AG04449 (cell line): Measurements from ENCODE around the gene BET1L.

Source experiments
- CTCF ChIA-PET: fragments of 350-600 bp; formaldehyde crosslinking; extraction: SDS; loops from one replicate; lab custom pipeline; 2021; ENCODE audit warnings: antibody characterized with exemption; lab: Yijun Ruan, JAX
- POLR2A ChIA-PET: fragments of 400-600, 350-600 bp; formaldehyde crosslinking; extraction: SDS; loops from one replicate; lab custom pipeline; 2020; ENCODE audit warnings: antibody characterized with exemption, inconsistent platforms; lab: Yijun Ruan, JAX
- DNase-seq: peaks from one replicate; pipeline ENCODE4 v3.0.0-alpha.2; 2010; ENCODE audit warnings: low read depth, low spot score
- H3K4me3 ChIP-seq: 2 replicates; pipeline ENCODE4 v1.5.1; 2011; ENCODE audit warnings: low read depth, mild to moderate bottlenecking, control low read depth, low read length
- CTCF ChIP-seq: IDR thresholded peaks from one replicate; pipeline ENCODE4 v1.5.1; 2011; ENCODE audit warnings: mild to moderate bottlenecking, moderate library complexity, low read length, control low read depth, inconsistent platforms; ENCODE audit not compliant: insufficient read depth; ENCODE audit errors: missing control alignments

Gene BET1L

DNA sequence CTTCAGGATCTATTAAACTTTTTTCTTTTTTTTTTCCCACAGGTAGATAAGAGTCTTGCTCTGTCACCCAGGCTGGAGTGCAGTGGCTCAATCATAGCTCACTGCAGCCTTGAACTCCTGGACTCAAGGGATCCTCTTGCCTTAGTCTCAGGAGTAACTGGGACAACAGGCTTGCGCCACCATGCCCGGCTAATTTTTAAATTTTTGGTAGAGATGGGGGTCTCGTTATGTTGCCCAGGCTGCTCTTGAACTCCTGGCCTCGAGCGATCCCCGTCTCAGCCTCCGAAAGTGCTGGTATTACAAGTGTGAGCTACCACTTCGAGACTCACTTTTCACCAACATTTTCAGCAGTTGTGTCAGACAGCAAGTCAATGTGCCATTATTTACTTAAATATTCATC is 28.0 kb upstream of the BET1L start:
- TF ChIP-seq CTCF: no peak
- CTCF ChIA-PET: interaction anchor here (0.7 to 1.6 kb wide), 2 partner anchors 21 to 26 kb away, joined by 3 to 7 read pairs; no protein-coding TSS in a partner anchor
- no peak for DNase-seq
- peak overlapping the region; percentile 61 for H3K4me3 ChIP-seq
- POLR2A ChIA-PET: interaction anchor here (0.7 to 1.1 kb wide), 2 partner anchors 23 to 28 kb away, joined by 4 read pairs; partner anchors contain the start of genes BET1L and RIC8A

DNA sequence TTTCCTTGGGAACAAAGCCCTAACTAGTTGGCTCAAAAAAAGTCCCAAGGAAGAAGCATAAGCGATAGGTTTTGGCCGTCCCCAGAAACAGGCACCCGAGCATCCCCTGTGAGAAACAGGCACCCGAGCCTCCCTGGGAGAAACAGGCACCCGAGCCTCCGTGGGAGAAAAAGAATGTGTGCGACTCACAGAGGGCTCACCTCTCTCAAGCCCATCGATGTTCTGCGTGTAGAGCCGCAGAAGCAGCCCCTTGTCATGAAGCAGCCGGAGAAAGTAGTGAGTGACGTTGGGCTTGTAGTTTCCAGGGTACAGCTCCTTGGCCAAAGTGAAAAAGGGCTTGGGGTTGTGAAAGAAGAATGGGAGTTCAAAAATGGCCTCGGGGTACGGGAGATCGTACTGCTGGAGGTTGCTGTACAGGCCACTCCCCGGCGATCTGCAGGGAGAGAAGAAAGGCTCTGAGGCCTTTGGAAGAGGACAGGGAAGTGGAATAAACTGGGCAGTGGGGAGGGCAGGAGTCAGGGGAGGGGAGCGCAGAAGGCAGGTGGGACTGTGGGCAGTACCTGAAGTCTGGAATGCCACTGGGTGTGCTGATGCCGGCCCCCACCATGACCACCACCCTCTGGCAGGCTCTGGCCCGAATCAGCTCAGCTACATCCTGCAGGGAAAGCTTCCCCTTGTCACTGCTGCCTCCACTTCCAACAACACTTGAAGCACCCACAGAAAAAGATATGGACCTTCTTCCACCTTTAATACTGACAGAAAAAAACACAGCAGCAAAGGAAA is 25.8 kb upstream of the BET1L start:
- CTCF ChIA-PET: interaction anchor here (1.1 kb wide), 1 partner anchor 18 kb away, joined by 3 read pairs; no protein-coding TSS in a partner anchor
- DNase-seq: no peak
- POLR2A ChIA-PET: no interaction called here
- TF ChIP-seq CTCF: no peak
- H3K4me3 ChIP-seq: no peak overlapping the region

DNA sequence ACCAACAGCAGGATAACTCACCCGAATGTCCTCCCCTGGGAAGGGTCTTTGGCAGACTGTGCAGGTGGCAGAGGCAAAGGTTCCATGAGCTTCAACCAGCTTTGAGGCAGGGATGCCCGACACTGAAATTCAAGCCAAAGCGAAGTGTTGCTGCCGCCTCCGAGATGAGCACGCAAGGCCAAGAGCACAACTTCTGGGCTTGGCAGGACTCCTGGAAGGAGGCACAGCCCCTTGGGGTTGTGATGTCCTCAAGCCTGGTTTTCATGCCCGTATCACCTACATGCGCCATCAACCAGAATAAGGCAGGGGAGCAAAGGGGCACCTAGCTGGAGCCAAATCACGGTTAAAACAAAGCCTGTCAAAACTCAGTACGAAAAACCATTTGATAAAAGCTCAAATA is 23.2 kb upstream of the BET1L start:
- ChIA-PET CTCF (interaction anchor here (0.9 to 4.8 kb wide), 5 partner anchors 9 to 218 kb away, joined by 3 to 24 read pairs (median 4); no protein-coding TSS in a partner anchor), POLR2A (interaction anchor here (0.8 to 1.7 kb wide), 2 partner anchors 14 to 17 kb away, joined by 3 to 6 read pairs; no protein-coding TSS in a partner anchor)
- no peak overlapping the region for H3K4me3 ChIP-seq
- DNase-seq: no peak
- no peak for TF ChIP-seq CTCF

DNA sequence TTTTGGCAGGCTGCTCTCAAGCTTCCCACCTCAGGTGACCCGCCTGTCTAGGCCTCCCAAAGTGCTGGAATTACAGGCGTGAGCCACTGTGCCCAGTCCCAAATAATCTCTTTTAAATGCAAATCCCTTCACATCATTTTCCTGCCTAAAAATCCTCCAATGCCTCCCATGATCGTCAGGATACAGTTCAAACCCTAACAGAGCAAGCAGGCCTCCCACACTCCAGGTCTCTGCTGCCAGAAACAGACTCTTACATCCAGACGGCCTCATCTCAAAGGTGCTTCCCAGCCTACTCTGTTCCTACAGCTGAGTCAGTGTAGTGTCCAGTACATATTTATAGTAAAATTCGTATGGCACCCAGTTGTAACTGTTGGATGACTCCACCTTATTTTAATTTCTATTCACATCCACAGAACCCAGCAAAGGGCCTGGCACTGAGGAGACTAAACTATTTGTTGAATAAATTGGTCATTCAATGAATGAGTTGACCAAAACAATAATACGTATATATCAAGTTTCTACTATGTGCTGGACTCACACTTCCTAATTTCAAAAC is 20.7 kb upstream of the BET1L start:
- POLR2A ChIA-PET: no interaction called here
- no peak for DNase-seq
- CTCF ChIA-PET: interaction anchor here (0.9 to 4.8 kb wide), 4 partner anchors 10 to 23 kb away, joined by 3 to 24 read pairs (median 6); no protein-coding TSS in a partner anchor
- no peak overlapping the region for H3K4me3 ChIP-seq
- TF ChIP-seq CTCF: no peak

- no peak for DNase-seq
- H3K4me3 ChIP-seq: no peak overlapping the region
- ChIA-PET POLR2A (no interaction called here), CTCF (interaction anchor here (0.6 kb wide), 1 partner anchor 12 kb away, joined by 3 read pairs; no protein-coding TSS in a partner anchor)
- no peak for TF ChIP-seq CTCF
These were observed 18.7 kb upstream of the BET1L start for GRCh38 chr11:225734-226453.
